ENCODE data around the gene NDE1. TPM values are rescaled to one million over a fixed set of nuclear protein-coding genes. Genes with fewer than 3 reads are reported as not detected.
A peak's percentile ranks its signal among the peaks of the same experiment; 100 is the strongest.

Gene NDE1
- total RNA-seq, 4 donors from 2014 or later = 22.4 to 40.6 (median 31.4) TPM

GRCh38 chr16:15704545-15704987 lies 54.5 kb downstream of the NDE1 start:
- H3K9me3 ChIP-seq = no peaks in the 10 kb centered on the region
- peak overlapping the region in 3 of 4 donors; percentile 3 to 10 (median 3) for H3K27ac ChIP-seq
- DNase-seq = no peak
- intact Hi-C loops (cut with DNase I) = no loop called here
- 64 to 65% methylated on average over 6 to 8 of the region's 8 CpGs for WGBS, 2 donors
- peaks cover 0 to 1% (median 0%) of the 10 kb centered on the region in 3 donors for H3K4me1 ChIP-seq
- TF ChIP-seq POLR2A (IDR thresholded peaks at IDR 0.05) (no peak), CTCF (IDR thresholded peaks at IDR 0.05) (peak; percentile 62 to 82 (median 77))
- H3K4me3 ChIP-seq = no peak overlapping the region
- H3K36me3 ChIP-seq = peaks cover 7 to 94% (median 11%) of the 10 kb centered on the region in 3 donors
- no peaks in the 10 kb centered on the region for H3K27me3 ChIP-seq

- DNase-seq = no peak
- H3K36me3 ChIP-seq = peaks cover 1 to 94% (median 5%) of the 10 kb centered on the region in 3 donors
- peak overlapping the region in 2 of 4 donors; percentile 3 to 21 for H3K27ac ChIP-seq
- TF ChIP-seq CTCF (IDR thresholded peaks at IDR 0.05) (no peak), POLR2A (IDR thresholded peaks at IDR 0.05) (no peak)
- H3K9me3 ChIP-seq = no peaks in the 10 kb centered on the region
- peaks cover 0 to 6% (median 0%) of the 10 kb centered on the region in 3 donors for H3K4me1 ChIP-seq
- intact Hi-C loops (cut with DNase I) = no loop called here
- no peaks in the 10 kb centered on the region for H3K27me3 ChIP-seq
- WGBS, 2 donors = 50 to 66% methylated on average over 6 to 7 of the region's 8 CpGs
- H3K4me3 ChIP-seq = no peak overlapping the region
These were observed 55.1 kb downstream of the NDE1 start for GRCh38 chr16:15705064-15705565.

GRCh38 chr16:15707332-15707731 lies 57.3 kb downstream of the NDE1 start:
- WGBS, 2 donors = 79 to 100% methylated on average over 2 of the region's 3 CpGs
- H3K4me1 ChIP-seq = peaks cover 0 to 8% (median 0%) of the 10 kb centered on the region in 3 donors
- no peak for DNase-seq
- H3K4me3 ChIP-seq = no peak overlapping the region
- H3K9me3 ChIP-seq = no peaks in the 10 kb centered on the region
- H3K36me3 ChIP-seq = peaks cover 0 to 94% (median 0%) of the 10 kb centered on the region in 3 donors
- H3K27me3 ChIP-seq = no peaks in the 10 kb centered on the region
- TF ChIP-seq POLR2A (IDR thresholded peaks at IDR 0.05) (no peak), CTCF (IDR thresholded peaks at IDR 0.05) (no peak)
- intact Hi-C loops (cut with DNase I) = no loop called here
- no peak overlapping the region for H3K27ac ChIP-seq

GRCh38 chr16:15708096-15708495 lies 58.1 kb downstream of the NDE1 start:
- peaks cover 0 to 8% (median 0%) of the 10 kb centered on the region in 3 donors for H3K4me1 ChIP-seq
- WGBS, 2 donors = 78 to 89% methylated on average over 11 to 12 of the region's 12 CpGs
- no peak for DNase-seq
- no peak for TF ChIP-seq CTCF (IDR thresholded peaks at IDR 0.05)
- no peak for TF ChIP-seq POLR2A (IDR thresholded peaks at IDR 0.05)
- H3K27ac ChIP-seq = peak overlapping the region in 1 of 4 donors; percentile 13
- H3K36me3 ChIP-seq = peaks cover 0 to 94% (median 0%) of the 10 kb centered on the region in 3 donors
- intact Hi-C loops (cut with DNase I) = no loop called here
- H3K4me3 ChIP-seq = no peak overlapping the region
- no peaks in the 10 kb centered on the region for H3K9me3 ChIP-seq
- no peaks in the 10 kb centered on the region for H3K27me3 ChIP-seq

GRCh38 chr16:15708997-15709396 lies 59.0 kb downstream of the NDE1 start:
- peaks cover 0 to 94% (median 0%) of the 10 kb centered on the region in 3 donors for H3K36me3 ChIP-seq
- TF ChIP-seq POLR2A (IDR thresholded peaks at IDR 0.05) = no peak
- TF ChIP-seq CTCF (IDR thresholded peaks at IDR 0.05) = no peak
- intact Hi-C loops (cut with DNase I) = no loop called here

More at GRCh38 chr16:15708997-15709396, 59.0 kb downstream of the NDE1 start:
- H3K9me3 ChIP-seq = no peaks in the 10 kb centered on the region
- no peak overlapping the region for H3K4me3 ChIP-seq
- peak overlapping the region in 1 of 4 donors; percentile 17 for H3K27ac ChIP-seq
- 68 to 88% methylated on average over 5 to 7 of the region's 7 CpGs for WGBS, 2 donors
- no peaks in the 10 kb centered on the region for H3K27me3 ChIP-seq
- DNase-seq = no peak
- peaks cover 0 to 8% (median 0%) of the 10 kb centered on the region in 3 donors for H3K4me1 ChIP-seq
